HepG2 (cell line): Measurements from ENCODE around the gene RNPS1. TPM values are rescaled to one million over a fixed set of nuclear protein-coding genes. Genes with fewer than 3 reads are reported as not detected.

ENCODE experiments used
- ARNT ChIP-seq: fragments of 450-650 bp; IDR thresholded peaks from 2 replicates; pipeline ENCODE4 v1.6.1; 2017
- MEF2D ChIP-seq: sonication (generic); formaldehyde crosslinking; IDR thresholded peaks from 2 replicates; pipeline ENCODE4 v1.5.1; 2020; ENCODE audit warnings: mild to moderate bottlenecking, missing genetic modification reagents
- PLSCR1 ChIP-seq: sonication (generic); formaldehyde crosslinking; IDR thresholded peaks from 2 replicates; pipeline ENCODE4 v1.5.0; 2020; ENCODE audit warnings: missing genetic modification reagents, mild to moderate bottlenecking, borderline replicate concordance
- TEAD3 ChIP-seq: optimal IDR thresholded peaks from 2 replicates; pipeline ENCODE3; 2016; ENCODE audit warnings: borderline replicate concordance
- TEF ChIP-seq: sonication (generic); formaldehyde crosslinking; IDR thresholded peaks from 2 replicates; pipeline ENCODE4 v1.5.0; 2020; ENCODE audit warnings: missing genetic modification reagents
- ZBTB33 ChIP-seq: sonication (generic); formaldehyde crosslinking; IDR thresholded peaks from 2 replicates; pipeline ENCODE4 v1.4.0; 2020; ENCODE audit warnings: missing genetic modification reagents
- ZBTB44 ChIP-seq: sonication (generic); formaldehyde crosslinking; IDR thresholded peaks from 2 replicates; pipeline ENCODE4 v1.4.0; 2020; ENCODE audit warnings: missing genetic modification reagents
- ZFP36 ChIP-seq: fragments of 150-350 bp; IDR thresholded peaks from 2 replicates; pipeline ENCODE4 v1.6.1; 2018; ENCODE audit warnings: borderline replicate concordance, low read length, low read depth; ENCODE audit not compliant: partially characterized antibody
- ZFP41 ChIP-seq: sonication (generic); formaldehyde crosslinking; IDR thresholded peaks from 2 replicates; pipeline ENCODE4 v1.4.0; 2020; ENCODE audit warnings: mild to moderate bottlenecking, missing genetic modification reagents, borderline replicate concordance
- ZHX1 ChIP-seq: sonication (generic); formaldehyde crosslinking; IDR thresholded peaks from 2 replicates; pipeline ENCODE4 v1.8.1; 2022; ENCODE audit warnings: low read depth, mild to moderate bottlenecking, missing genetic modification reagents
- ZNF30 ChIP-seq: sonication (generic); formaldehyde crosslinking; IDR thresholded peaks from 2 replicates; pipeline ENCODE4 v1.5.0; 2020; ENCODE audit warnings: mild to moderate bottlenecking, missing genetic modification reagents
- ZNF605 ChIP-seq: sonication (generic); formaldehyde crosslinking; IDR thresholded peaks from 2 replicates; pipeline ENCODE4 v1.8.0; 2022; ENCODE audit warnings: mild to moderate bottlenecking, missing genetic modification reagents
- ZNF615 ChIP-seq: sonication (generic); formaldehyde crosslinking; IDR thresholded peaks from 2 replicates; pipeline ENCODE4 v1.5.0; 2020; ENCODE audit warnings: mild to moderate bottlenecking, missing genetic modification reagents, borderline replicate concordance
- ZNF616 ChIP-seq: sonication (generic); formaldehyde crosslinking; IDR thresholded peaks from 2 replicates; pipeline ENCODE4 v1.5.0; 2020; ENCODE audit warnings: low read depth, mild to moderate bottlenecking, missing genetic modification reagents
- ZNF766 ChIP-seq: sonication (generic); formaldehyde crosslinking; IDR thresholded peaks from 2 replicates; pipeline ENCODE4 v1.5.0; 2020; ENCODE audit warnings: missing genetic modification reagents, borderline replicate concordance
- ZNF784 ChIP-seq: sonication (generic); formaldehyde crosslinking; IDR thresholded peaks from 2 replicates; pipeline ENCODE4 v1.5.1; 2020; ENCODE audit warnings: missing genetic modification reagents, mild to moderate bottlenecking, borderline replicate concordance
- ZNF790 ChIP-seq: sonication (generic); formaldehyde crosslinking; IDR thresholded peaks from 2 replicates; pipeline ENCODE4 v1.8.0; 2022; ENCODE audit warnings: missing genetic modification reagents, mild to moderate bottlenecking, borderline replicate concordance
- ZNF792 ChIP-seq: IDR thresholded peaks from 2 replicates; pipeline ENCODE4 v1.6.1; 2016
- polyA plus RNA-seq, 8 experiments: library from polyadenylated mRNA; depleted of rRNA in 3 of 8; stranded (reverse) in 7 of 8; unstranded in 1 of 8; fragments of >200 nt; fragmentation: Illumina TruSeq in 4 of 8; extraction: Trizol in 4 of 8; gene quantifications; 2 replicates each; pipeline versions ENCODE4 v1.2.1 to v1.2.3, GENCODE V29; 2011 to 2016; ENCODE audit warnings: low read depth in 4 of 8, missing spikeins in 1 of 8, mixed read lengths in 1 of 8; ENCODE audit not compliant: insufficient read depth in 1 of 8
- total RNA-seq, 5 experiments: library from RNA; depleted of rRNA; stranded (reverse); fragments of >200 nt; fragmentation: Illumina TruSeq; extraction: Trizol; gene quantifications; 2 replicates each; pipeline ENCODE4 v1.2.3, GENCODE V29; 2016; ENCODE audit warnings: low read depth in 1 of 5

The RNPS1 gene
- total and polyA plus RNA-seq, 2 of the 13 experiments (the other 11 are each of a cell fraction or from before 2014, with no cell fraction given), result 126 to 133 TPM

- TF ChIP-seq ZNF784 (CRISPR knock-in tag) (peak; percentile 53; the same call in 1 of the 2 replicates), ZBTB33 (no peak), TEAD3 (CRISPR knock-in tag) (peak; percentile 59), ZFP41 (CRISPR knock-in tag) (no peak; the same call in 1 of the 2 replicates), PLSCR1 (CRISPR knock-in tag) (no peak), ZNF790 (CRISPR knock-in tag) (peak; percentile 91), ZHX1 (CRISPR knock-in tag) (0 out of 2 replicates have a peak, but pooled peaks have one; percentile 78), ARNT (no peak), ZNF30 (CRISPR knock-in tag) (peak; percentile 90), ZNF766 (CRISPR knock-in tag) (0 out of 2 replicates have a peak, but pooled peaks have one; percentile 58), TEF (CRISPR knock-in tag) (0 out of 2 replicates have a peak, but pooled peaks have one; percentile 73), ZNF615 (CRISPR knock-in tag) (peak; percentile 80; the same call in 1 of the 2 replicates), ZFP36 (no peak), ZNF605 (CRISPR knock-in tag) (peak; percentile 83), ZNF616 (CRISPR knock-in tag) (peak; percentile 26; the same call in 1 of the 2 replicates), MEF2D (CRISPR knock-in tag) (peak; percentile 79; the same call in 1 of the 2 replicates), ZBTB44 (CRISPR knock-in tag) (no peak; the same call in none of the 2 replicates), ZNF792 (CRISPR knock-in tag) (peak; percentile 69; the same call in 1 of the 2 replicates)
Measured at GRCh38 chr16:2267913-2268666, at the start of gene RNPS1 (continued).
